Stimulated activated naive CD8-positive, alpha-beta T cell treated with anti-CD3 and anti-CD28 coated beads, Interleukin-15, Interleukin-2, amounts not matched to agents 100 U/mL and 50 U/mL, for 24 hours (primary cell): ENCODE results near the gene RNF222.

Source experiments
- ATAC-seq: fragments of 150-1000 bp; cut with Tn5 transposase; one replicate; pipeline ENCODE4 v1.10.0; 2021
- DNase-seq: peaks from one replicate; pipeline ENCODE4 v3.0.0; 2021

Gene RNF222

GRCh38 chr17:8345052-8345690 lies 52.5 kb downstream of the RNF222 start:
- DNase-seq, result no peak
- peak; percentile 73 for ATAC-seq

- DNase-seq (no peak), ATAC-seq (no peak)
Measured at GRCh38 chr17:8341456-8341855, 56.2 kb downstream of the RNF222 start.
